ENCODE data around the gene LDB2.
A peak's percentile ranks its signal among the peaks of the same experiment; 100 is the strongest.

LDB2 gene

DNA sequence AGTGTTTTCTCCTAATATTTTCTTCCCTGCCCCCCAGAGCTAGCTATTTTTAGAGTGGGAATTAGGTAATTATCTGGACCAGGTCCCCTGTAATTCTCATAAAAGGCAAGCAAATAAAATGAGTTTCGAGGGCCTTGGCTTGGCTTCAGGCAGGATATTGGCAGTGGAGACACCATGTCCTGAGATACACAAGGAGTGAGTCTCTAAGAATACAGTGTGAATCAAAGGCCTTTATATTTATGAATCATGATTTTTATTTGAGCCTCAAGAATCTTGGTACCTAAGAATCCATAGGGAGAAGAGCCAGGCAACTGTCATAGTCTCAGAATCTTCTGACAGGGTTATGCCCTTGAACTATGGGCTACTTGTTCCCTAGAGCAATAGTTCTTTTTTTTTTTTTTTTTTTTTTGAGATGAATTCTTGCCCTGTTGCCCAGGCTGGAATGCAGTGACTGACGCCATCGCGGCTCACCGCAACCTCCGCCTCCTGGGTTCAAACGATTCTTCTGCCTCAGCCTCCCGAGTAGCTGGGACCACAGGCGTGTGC, 205.4 kb downstream of the LDB2 start:
- no peak overlapping the region for H3K4me3 ChIP-seq (replicated peaks in 1 of 2; ENCODE audit: low read depth in 2 of 2, low read length in 2 of 2)
- TF ChIP-seq, protein P1, sequence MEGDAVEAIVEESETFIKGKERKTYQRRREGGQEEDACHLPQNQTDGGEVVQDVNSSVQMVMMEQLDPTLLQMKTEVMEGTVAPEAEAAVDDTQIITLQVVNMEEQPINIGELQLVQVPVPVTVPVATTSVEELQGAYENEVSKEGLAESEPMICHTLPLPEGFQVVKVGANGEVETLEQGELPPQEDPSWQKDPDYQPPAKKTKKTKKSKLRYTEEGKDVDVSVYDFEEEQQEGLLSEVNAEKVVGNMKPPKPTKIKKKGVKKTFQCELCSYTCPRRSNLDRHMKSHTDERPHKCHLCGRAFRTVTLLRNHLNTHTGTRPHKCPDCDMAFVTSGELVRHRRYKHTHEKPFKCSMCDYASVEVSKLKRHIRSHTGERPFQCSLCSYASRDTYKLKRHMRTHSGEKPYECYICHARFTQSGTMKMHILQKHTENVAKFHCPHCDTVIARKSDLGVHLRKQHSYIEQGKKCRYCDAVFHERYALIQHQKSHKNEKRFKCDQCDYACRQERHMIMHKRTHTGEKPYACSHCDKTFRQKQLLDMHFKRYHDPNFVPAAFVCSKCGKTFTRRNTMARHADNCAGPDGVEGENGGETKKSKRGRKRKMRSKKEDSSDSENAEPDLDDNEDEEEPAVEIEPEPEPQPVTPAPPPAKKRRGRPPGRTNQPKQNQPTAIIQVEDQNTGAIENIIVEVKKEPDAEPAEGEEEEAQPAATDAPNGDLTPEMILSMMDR (IDR thresholded peaks at IDR 0.05; ENCODE audit: low read depth, low read length) = no peak
- peak in 1 of 2 donors; percentile 40 for DNase-seq (ENCODE audit: low read depth in 2 of 2)

DNA sequence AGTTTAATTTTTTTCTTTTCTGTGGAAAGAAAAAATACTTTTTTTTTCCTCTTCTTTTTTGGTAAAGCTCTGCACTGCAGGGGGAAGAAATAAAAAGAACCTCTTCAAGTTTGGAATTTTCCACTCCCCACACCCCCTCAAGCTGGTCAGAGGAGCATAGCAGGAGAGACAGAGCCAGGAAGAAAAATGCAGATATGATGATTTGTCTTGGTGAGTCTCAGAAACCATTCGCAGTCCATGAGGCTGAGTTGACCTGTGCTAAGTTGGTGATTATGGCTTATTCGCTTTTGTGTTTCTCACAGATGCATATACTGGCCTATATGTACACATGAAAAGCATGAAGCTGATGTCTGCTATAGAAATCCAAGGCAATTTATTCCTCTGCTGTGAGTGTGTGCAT, 205.9 kb downstream of the LDB2 start:
- no peak overlapping the region for H3K4me3 ChIP-seq (replicated peaks in 1 of 2; ENCODE audit: low read depth in 2 of 2, low read length in 2 of 2)
- TF ChIP-seq, protein P1 (IDR thresholded peaks at IDR 0.05; ENCODE audit: low read depth, low read length) = no peak
- peak in 1 of 2 donors; percentile 39 for DNase-seq (ENCODE audit: low read depth in 2 of 2)

DNA sequence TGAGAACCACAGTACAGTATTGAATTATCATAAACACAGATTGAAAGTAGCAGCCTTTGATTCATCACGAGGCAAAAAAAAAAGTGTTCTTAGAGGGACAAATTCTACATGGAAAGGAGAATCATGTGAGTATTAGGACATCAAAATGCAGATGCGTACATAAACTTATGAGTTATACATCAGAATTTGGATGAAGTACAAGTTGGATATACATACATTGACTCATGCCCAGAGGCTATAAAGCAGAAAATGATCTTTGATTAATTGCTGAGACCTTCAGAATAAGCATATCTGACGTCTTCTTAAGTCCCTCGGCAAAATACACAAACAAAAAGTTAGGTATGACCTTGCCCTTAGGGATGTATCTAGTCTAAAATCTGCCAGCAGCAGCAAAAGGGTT, 206.4 kb downstream of the LDB2 start:
- TF ChIP-seq, protein P1 (IDR thresholded peaks at IDR 0.05; ENCODE audit: low read depth, low read length) = no peak
- H3K4me3 ChIP-seq (replicated peaks in 1 of 2; ENCODE audit: low read depth in 2 of 2, low read length in 2 of 2) = no peak overlapping the region
- DNase-seq (ENCODE audit: low read depth in 2 of 2) = peak; percentile 18 to 31

DNA sequence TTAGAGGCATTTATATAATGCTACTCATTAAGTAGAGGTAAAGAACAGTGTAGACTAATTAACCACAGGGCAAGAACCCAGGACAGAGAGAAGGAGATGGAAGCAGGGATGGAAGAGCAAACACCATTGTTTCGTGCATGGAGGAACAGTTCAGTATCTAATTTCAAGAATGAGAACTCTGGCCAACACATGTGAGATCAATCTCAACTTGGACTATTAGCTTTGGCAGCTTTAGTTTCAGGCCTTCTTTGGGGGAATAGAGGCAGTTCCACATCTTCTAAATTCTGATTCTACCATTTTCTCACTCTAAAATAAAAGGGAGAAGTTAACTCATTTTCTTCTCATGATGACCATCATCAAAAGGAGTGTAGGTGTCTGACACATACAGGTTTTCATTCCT, 207.0 kb downstream of the LDB2 start:
- TF ChIP-seq, protein P1 (IDR thresholded peaks at IDR 0.05; ENCODE audit: low read depth, low read length) = no peak
- no peak for DNase-seq (ENCODE audit: low read depth in 2 of 2)
- H3K4me3 ChIP-seq (replicated peaks in 1 of 2; ENCODE audit: low read depth in 2 of 2, low read length in 2 of 2) = no peak overlapping the region

DNA sequence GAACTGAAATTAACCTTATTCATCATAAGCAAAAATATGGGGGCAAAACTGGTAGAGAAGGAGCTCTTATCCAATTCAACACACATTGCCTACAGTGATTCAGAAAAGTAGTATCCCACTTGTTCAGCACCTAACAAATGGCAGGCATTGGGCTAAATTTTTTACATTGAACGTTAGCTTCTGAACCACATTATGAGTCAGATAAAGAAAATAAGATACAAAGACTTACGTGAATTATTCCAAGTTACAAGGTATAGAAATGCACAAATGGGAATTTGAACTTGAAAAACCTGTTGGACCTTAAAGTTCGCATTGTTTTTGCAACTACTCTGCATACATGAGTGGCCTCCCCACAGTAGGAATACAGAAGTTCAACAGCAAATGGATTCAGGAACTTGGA, 210.6 kb downstream of the LDB2 start:
- H3K4me3 ChIP-seq (replicated peaks in 1 of 2; ENCODE audit: low read depth in 2 of 2, low read length in 2 of 2) = no peak overlapping the region
- TF ChIP-seq, protein P1 (IDR thresholded peaks at IDR 0.05; ENCODE audit: low read depth, low read length) = no peak
- DNase-seq (ENCODE audit: low read depth in 2 of 2) = peak in 1 of 2 donors; percentile 45

DNA sequence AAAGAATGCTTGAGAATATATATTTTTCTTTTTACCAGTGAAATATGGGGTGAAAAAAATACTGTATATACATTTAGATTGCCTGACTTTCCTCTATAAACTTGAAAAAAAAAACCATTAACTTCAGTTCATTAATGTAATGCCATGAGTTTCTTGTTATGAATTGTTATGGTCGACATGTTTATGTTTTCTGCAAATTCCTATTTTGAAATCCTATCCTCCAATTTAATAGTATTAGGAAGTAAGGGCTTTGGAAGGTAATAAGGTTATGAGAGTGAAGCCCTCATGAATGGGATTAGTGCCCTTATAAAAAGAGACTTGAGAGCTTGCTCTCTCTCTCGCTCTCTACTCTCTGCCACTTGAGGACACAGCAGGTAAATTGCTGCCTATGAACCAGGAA, 211.4 kb downstream of the LDB2 start:
- DNase-seq (ENCODE audit: low read depth in 2 of 2) = no peak
- H3K4me3 ChIP-seq (replicated peaks in 1 of 2; ENCODE audit: low read depth in 2 of 2, low read length in 2 of 2) = no peak overlapping the region
- TF ChIP-seq, protein P1 (IDR thresholded peaks at IDR 0.05; ENCODE audit: low read depth, low read length) = no peak

DNA sequence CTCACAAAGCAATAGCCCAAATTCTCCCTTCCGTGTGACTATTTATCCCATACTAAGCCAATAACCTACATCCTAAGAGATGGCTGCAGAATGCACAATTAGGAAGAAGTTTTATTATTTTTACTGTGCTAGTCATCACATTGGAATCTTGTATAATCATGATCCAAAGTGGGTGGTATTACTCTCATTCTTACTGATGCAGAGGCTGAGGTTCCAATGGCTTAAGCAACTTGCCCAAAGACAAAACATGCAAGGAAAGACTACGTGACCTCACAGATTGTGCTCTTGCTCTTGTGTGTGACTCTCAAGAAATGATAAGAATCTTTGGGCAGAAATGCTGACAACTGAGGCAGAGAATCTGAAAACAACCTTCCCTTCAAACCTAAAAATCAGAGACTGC, 212.2 kb downstream of the LDB2 start:
- DNase-seq (ENCODE audit: low read depth in 2 of 2) = peak; percentile 88 to 90
- no peak overlapping the region for H3K4me3 ChIP-seq (replicated peaks in 1 of 2; ENCODE audit: low read depth in 2 of 2, low read length in 2 of 2)
- TF ChIP-seq, protein P1 (IDR thresholded peaks at IDR 0.05; ENCODE audit: low read depth, low read length) = no peak
